K562 (cell line): Measurements from ENCODE around the gene DYNC2I2. TPM values are rescaled to one million over a fixed set of nuclear protein-coding genes. Genes with fewer than 3 reads are reported as not detected.

ENCODE experiments used
- CEBPZ ChIP-seq: fragments of 150-350 bp; IDR thresholded peaks from 2 replicates; pipeline ENCODE4 v1.6.1; 2014; ENCODE audit warnings: low read depth, mild to moderate bottlenecking, low read length, borderline replicate concordance
- DACH1 ChIP-seq: fragments of 450-650 bp; IDR thresholded peaks from 2 replicates; pipeline ENCODE4 v1.6.1; 2018; ENCODE audit not compliant: partially characterized antibody
- DPF2 ChIP-seq: fragments of 450-650 bp; IDR thresholded peaks from 2 replicates; pipeline ENCODE4 v1.6.1; 2016
- MGA ChIP-seq: fragments of 450-650 bp; IDR thresholded peaks from 2 replicates; pipeline ENCODE4 v1.6.1; 2016; ENCODE audit warnings: mild to moderate bottlenecking, moderate library complexity
- SAP30 ChIP-seq: fragments of 200-600 bp; sonication (generic); IDR thresholded peaks from 2 replicates; pipeline ENCODE4 v1.6.1; 2012; ENCODE audit warnings: borderline replicate concordance, low read depth, mild to moderate bottlenecking, moderate library complexity, low read length, control low read depth, inconsistent platforms; ENCODE audit not compliant: insufficient read depth, poor library complexity, severe bottlenecking
- ZMIZ1 ChIP-seq, 2 experiments: fragments of 150-350 bp in 1 of 2; IDR thresholded peaks; 2 replicates each; pipeline ENCODE4 v1.6.1; 2012 to 2016; ENCODE audit warnings: low read depth in 2 of 2, low read length in 2 of 2, mild to moderate bottlenecking in 1 of 2, moderate library complexity in 1 of 2
- ZNF239 ChIP-seq: fragments of 250-450 bp; sonication (Bioruptor Pico); IDR thresholded peaks from 2 replicates; pipeline ENCODE4 v1.4.0; 2020; ENCODE audit warnings: mild to moderate bottlenecking
- ZNF79 ChIP-seq: fragments of 250-450 bp; sonication (Bioruptor Pico); IDR thresholded peaks from 2 replicates; pipeline ENCODE4 v1.4.0; 2020; ENCODE audit warnings: low read depth, mild to moderate bottlenecking, moderate library complexity
- polyA plus RNA-seq, 8 experiments: library from polyadenylated mRNA; depleted of rRNA in 4 of 8; stranded (reverse) in 5 of 8; unstranded in 3 of 8; fragments of >200 nt; fragmentation: Nextera tagmentation in 2 of 8; fragmentation: Illumina TruSeq in 1 of 8; extraction: Ambion mirVana in 2 of 8; extraction: Trizol in 1 of 8; gene quantifications; 2 replicates each; pipeline versions ENCODE4 v1.2.1 to v1.2.3, GENCODE V29; 2011 to 2014; ENCODE audit warnings: inconsistent platforms in 1 of 8, missing spikeins in 1 of 8
- total RNA-seq, 7 experiments: library from RNA; depleted of rRNA in 6 of 7; stranded (reverse); fragments of >200 nt in 6 of 7; fragmentation: Illumina TruSeq in 2 of 7; extraction: Trizol in 2 of 7; gene quantifications; 2 replicates each; pipeline versions ENCODE4 v1.2.1 to v1.2.3, GENCODE V29; 2011 to 2021; ENCODE audit warnings: low replicate concordance in 1 of 7

DYNC2I2 gene
- total and polyA plus RNA-seq, 9 of the 15 experiments (the other 6 are each of a cell fraction or from before 2014, with no cell fraction given), result 1.5 to 249 (median 70.0) TPM

- TF ChIP-seq ZNF239 (CRISPR knock-in tag), result no peak
- no peak for TF ChIP-seq DACH1
- no peak for TF ChIP-seq CEBPZ
- TF ChIP-seq MGA, result no peak
- no peak for TF ChIP-seq DPF2
- peak; percentile 44 for TF ChIP-seq SAP30
- no peak for TF ChIP-seq ZNF79
- TF ChIP-seq ZMIZ1 (IDR thresholded peaks at IDR 0.05; ENCODE audit: low read depth in 2 of 2, low read length in 2 of 2), result no peak
Measured at GRCh38 chr9:128702949-128703615, 46.4 kb upstream of the DYNC2I2 start (continued).
